HUES64 (cell line): ENCODE data around the gene ARHGAP44.
"Not testable (repeated sequence)": the region's sequence is repeated elsewhere in the genome, so short reads cannot be mapped to it uniquely, and the experiment has no call there.

Source experiments
- H3K27ac ChIP-seq: 2 replicates; pipeline ENCODE4 v1.7.0; 2013; ENCODE audit warnings: low read depth, low read length, inconsistent platforms
- H3K27me3 ChIP-seq: 2 replicates; pipeline ENCODE4 v1.6.1; 2013; ENCODE audit warnings: mild to moderate bottlenecking, low read length; ENCODE audit not compliant: insufficient read depth
- H3K36me3 ChIP-seq: 2 replicates; pipeline ENCODE4 v1.6.1; 2013; ENCODE audit warnings: mild to moderate bottlenecking, low read length; ENCODE audit not compliant: insufficient read depth
- H3K4me1 ChIP-seq: 2 replicates; pipeline ENCODE4 v1.6.1; 2013; ENCODE audit warnings: mild to moderate bottlenecking, low read length, moderate library complexity; ENCODE audit not compliant: insufficient read depth
- H3K4me3 ChIP-seq: 2 replicates; pipeline ENCODE4 v1.5.1; 2013; ENCODE audit warnings: mild to moderate bottlenecking, low read length, moderate library complexity
- H3K9ac ChIP-seq: 2 replicates; pipeline ENCODE4 v1.6.1; 2013; ENCODE audit warnings: mild to moderate bottlenecking, low read depth, low read length
- H3K9me3 ChIP-seq: 2 replicates; pipeline ENCODE4 v1.6.1; 2013; ENCODE audit warnings: low read depth, low read length; ENCODE audit not compliant: insufficient read depth
- WGBS: fragments of 150-250, 120-280 bp; methylation state at CpG from one replicate; pipeline ENCODE4 v1.1.7; 2013; ENCODE audit warnings: missing lambda C conversion rate; 5-methylcytosine and 5-hydroxymethylcytosine counted together

Gene ARHGAP44

DNA sequence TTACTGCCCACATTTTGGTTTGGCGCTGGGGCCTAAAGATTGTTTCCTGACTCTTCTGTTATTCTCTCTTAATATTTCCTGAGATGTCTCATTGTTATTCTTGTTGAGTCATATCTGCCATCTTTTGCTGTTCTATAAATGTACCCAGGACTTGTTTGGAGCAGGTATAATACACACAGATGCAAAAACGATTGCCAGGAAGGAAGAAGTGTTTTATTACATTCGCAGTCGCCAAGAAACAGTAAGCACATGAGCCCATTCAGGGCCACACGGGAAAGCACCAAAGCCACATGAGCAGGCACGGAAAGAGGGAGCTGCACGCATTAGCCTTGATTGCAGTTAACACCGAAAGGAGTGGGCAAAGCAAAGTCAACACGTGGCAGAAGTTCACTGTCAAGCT is 70.2 kb downstream of the ARHGAP44 start:
- Histone ChIP-seq H3K9me3 (no peaks in the 10 kb centered on the region), H3K36me3 (no peaks in the 10 kb centered on the region), H3K9ac (no peak overlapping the region), H3K27ac (no peak overlapping the region), H3K4me3 (no peak overlapping the region), H3K4me1 (no peaks in the 10 kb centered on the region), H3K27me3 (no peaks in the 10 kb centered on the region)
- WGBS: 92% methylated on average over 9 of the region's 9 CpGs

DNA sequence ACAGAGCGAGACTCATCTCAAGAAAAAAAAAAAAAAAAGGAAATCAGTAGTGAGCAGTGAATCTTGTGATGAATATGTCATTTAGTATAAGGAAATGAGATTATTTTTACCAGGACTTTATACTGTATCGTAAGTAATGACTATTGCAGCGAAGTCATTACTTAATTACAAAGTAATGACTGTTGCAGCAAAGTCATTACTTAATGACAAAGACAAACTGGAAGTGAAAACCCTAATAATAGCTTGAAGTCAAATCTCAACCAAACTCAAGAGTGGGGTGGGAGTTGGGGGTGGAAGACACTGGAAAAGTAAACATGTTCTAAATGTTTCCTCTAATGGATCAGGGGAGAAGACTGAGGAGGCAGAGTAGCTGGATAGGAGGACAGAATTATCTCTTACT is 76.5 kb downstream of the ARHGAP44 start:
- Histone ChIP-seq H3K27ac (no peak overlapping the region), H3K9ac (no peak overlapping the region)
- WGBS: 94% methylated on average over 2 of the region's 3 CpGs

DNA sequence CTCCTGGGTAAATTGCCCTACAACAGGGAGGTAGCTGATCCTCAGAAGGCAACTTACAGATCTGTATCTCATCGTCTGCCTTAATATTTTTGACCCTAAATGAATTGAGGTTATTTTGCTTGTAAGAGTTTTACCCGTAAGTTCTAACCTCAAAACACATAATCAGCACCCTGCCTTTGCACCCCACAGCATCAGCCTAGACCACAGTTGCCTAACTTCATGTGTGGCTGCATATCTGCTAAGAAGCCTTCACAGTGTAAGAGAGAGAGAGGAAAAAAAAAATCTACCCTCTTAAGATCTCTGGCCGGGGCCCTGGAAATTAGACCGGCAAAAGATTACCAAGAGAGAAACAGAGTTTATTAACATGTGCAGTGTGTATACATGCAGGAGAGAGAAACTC is 76.9 kb downstream of the ARHGAP44 start:
- no peaks in the 10 kb centered on the region for H3K4me1 ChIP-seq
- H3K27me3 ChIP-seq: no peaks in the 10 kb centered on the region
- H3K9me3 ChIP-seq: no peaks in the 10 kb centered on the region
- H3K27ac ChIP-seq: no peak overlapping the region
- no peak overlapping the region for H3K4me3 ChIP-seq
- H3K36me3 ChIP-seq: no peaks in the 10 kb centered on the region
- H3K9ac ChIP-seq: no peak overlapping the region
- WGBS: 98% methylated on average over 3 of the region's 4 CpGs

More for the DNA sequence above, 76.5 kb downstream of the ARHGAP44 start:
- no peaks in the 10 kb centered on the region for H3K4me1 ChIP-seq
- H3K36me3 ChIP-seq: no peaks in the 10 kb centered on the region
- no peak overlapping the region for H3K4me3 ChIP-seq
- H3K9me3 ChIP-seq: no peaks in the 10 kb centered on the region
- H3K27me3 ChIP-seq: no peaks in the 10 kb centered on the region

DNA sequence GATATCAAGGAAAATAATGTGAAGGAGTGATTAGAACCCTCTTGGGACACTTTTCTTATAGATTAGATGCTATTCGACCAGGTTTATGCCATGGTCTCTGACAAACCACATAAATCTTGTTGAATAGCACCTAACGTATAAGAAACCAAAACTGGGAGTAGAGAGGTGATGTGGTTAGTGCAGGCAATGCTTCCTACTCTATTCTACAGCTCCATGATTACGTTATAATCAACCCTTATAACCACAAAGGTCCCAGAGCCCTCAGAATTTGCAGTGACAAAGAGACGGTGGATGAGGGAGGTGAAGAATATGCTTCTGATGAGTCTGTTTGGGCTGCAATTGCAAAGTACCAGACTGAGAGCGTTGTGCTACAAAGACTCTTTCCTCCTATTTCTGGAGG is 78.4 kb downstream of the ARHGAP44 start:
- Histone ChIP-seq H3K4me1 (no peaks in the 10 kb centered on the region), H3K36me3 (no peaks in the 10 kb centered on the region), H3K27ac (no peak overlapping the region), H3K9ac (no peak overlapping the region), H3K9me3 (no peaks in the 10 kb centered on the region), H3K27me3 (no peaks in the 10 kb centered on the region), H3K4me3 (no peak overlapping the region)
- 94% methylated on average over 4 of the region's 5 CpGs for WGBS

DNA sequence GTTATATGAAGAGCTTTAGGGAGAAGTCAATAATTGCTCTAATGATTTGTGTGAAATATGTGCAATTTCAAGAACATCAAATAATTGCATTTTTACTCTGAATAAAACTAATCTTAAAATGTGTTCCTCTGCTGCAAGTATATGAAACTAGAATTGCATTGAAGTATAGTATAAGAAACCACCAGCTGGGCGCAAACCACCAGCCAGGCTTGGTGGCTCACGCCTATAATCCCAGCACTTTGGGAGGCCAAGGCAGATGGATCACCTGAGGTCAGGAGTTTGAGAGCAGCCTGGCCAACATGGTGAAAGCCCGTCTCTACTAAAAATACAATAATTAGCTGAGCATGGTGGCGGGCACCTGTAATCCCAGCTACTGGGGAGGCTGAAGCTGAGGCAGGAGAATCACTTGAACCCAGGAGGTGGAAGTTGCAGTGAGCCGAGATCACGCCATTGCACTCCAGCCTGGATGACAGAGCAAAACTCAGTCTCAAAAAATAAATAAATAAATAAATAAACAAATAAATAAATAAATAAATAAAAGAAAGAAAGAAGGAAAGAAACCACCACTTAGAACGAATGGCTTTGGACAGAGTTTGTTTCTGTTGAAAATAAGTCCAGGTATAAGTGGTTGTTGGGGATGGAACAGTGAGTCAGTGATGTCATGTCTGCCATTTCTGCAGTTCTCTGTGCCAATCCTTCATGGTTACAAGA is 84.3 kb downstream of the ARHGAP44 start:
- not testable (repeated sequence) for H3K27ac ChIP-seq, H3K36me3 ChIP-seq, H3K4me3 ChIP-seq, H3K27me3 ChIP-seq, H3K9me3 ChIP-seq, H3K9ac ChIP-seq, H3K4me1 ChIP-seq
- WGBS: 95% methylated on average over 5 of the region's 7 CpGs

DNA sequence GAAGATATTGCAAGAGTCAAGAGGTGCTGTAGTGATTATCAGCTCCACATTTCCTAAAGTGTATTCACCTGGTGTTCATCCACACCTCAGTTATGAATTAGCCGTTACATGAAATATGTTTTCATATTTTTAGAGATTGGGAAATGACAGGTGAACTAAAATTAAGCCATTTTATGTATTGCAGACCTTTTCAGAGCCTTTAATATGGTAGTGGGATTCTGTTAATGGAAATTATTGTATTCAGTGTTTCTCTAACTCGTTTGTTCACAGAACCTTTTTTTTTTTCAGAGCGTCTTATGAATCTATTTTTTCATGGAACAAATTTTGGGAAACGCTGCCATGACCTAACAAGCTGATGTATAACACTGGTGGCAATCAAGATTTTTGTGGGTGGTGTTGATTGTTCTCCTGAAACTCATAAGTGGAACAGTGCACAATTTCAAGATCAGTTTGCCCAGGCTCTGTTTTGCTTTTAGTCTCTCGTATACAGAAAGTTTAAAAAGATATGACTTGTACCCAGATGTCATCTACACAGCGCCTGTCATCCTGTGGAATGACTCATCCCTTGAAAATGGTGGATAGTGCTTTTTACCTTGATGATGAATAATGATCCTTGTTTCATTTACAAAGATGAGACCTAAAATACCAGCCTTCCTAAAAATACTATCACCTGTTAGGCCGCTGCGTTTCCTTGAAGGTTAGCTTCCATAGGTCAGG is 88.8 kb downstream of the ARHGAP44 start:
- Histone ChIP-seq H3K9me3 (no peaks in the 10 kb centered on the region), H3K4me1 (no peaks in the 10 kb centered on the region), H3K27ac (no peak overlapping the region), H3K4me3 (no peak overlapping the region), H3K9ac (no peak overlapping the region), H3K27me3 (no peaks in the 10 kb centered on the region), H3K36me3 (no peaks in the 10 kb centered on the region)
- 85% methylated on average over 8 of the region's 8 CpGs for WGBS

DNA sequence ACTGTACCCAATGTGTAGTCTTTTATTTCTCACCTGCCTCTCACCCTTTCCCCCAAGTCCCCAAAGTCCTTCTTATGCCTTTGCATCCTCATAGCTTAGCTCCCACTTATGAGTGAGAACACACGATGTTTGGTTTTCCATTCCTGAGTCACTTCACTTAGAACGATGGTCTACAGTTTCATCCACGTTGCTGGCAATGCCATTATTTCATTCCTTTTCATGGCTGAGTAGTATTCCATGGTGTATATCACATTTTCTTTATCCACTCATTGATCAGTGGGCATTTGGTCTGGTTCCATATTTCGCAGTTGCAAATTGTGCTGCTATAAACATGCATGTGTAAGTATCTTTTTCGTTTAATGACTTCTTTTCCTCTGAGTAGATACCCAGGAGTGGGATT is 89.8 kb downstream of the ARHGAP44 start:
- not testable (repeated sequence) for H3K4me1 ChIP-seq, H3K27me3 ChIP-seq, H3K9ac ChIP-seq, H3K27ac ChIP-seq, H3K4me3 ChIP-seq, H3K9me3 ChIP-seq, H3K36me3 ChIP-seq
- 96% methylated on average over 5 of the region's 5 CpGs for WGBS

DNA sequence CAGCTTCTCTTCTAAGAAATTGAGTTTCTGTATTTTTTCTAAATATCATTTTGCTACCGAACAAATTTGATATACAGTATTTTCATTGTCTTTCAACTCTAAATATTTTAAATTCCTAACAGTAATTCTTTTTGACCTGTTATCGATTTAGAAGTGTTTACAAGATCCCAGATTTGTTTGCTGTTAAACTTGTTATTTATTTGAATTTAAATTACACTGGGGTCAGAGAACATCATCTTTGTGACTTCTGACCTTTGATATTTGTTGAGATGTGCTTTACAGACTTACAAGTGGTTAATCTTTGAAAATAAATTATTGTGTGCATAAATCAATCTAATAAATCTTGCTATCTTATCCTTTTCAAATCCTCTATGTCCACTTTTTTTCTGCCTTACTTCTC is 94.2 kb downstream of the ARHGAP44 start:
- WGBS: 100% methylated on average over 1 of the region's 2 CpGs
- Histone ChIP-seq H3K36me3 (no peaks in the 10 kb centered on the region), H3K9ac (no peak overlapping the region), H3K9me3 (0 out of 2 replicates have a peak, but pooled peaks cover 3% of the 10 kb centered on the region), H3K4me3 (no peak overlapping the region), H3K27ac (no peak overlapping the region), H3K4me1 (no peaks in the 10 kb centered on the region), H3K27me3 (no peaks in the 10 kb centered on the region)

DNA sequence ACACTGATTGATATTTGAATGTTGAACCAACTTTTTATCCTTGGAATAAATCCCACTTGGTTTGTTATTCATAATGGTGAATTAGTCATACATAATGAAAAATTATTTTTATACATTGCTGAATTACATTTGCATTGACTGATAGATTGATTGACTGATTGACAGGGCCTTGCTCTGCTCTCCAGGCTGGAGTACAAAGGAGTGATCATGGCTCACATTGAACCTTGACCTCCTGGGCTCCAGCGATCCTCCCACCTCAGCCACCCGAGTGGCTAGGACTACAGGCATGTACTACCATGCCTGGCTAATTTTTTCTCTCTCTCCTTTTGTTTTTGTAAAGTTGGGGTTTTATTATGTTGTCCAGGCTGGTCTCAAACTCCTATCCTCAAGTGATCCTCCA is 97.8 kb downstream of the ARHGAP44 start:
- H3K27ac ChIP-seq: no peak overlapping the region
- peaks cover 9% of the 10 kb centered on the region; the same call in 1 of the 2 replicates for H3K9me3 ChIP-seq
- no peak overlapping the region for H3K9ac ChIP-seq
- H3K27me3 ChIP-seq: no peaks in the 10 kb centered on the region
- WGBS: 80% methylated on average over 2 of the region's 2 CpGs
- no peak overlapping the region for H3K4me3 ChIP-seq
- H3K4me1 ChIP-seq: no peaks in the 10 kb centered on the region
- H3K36me3 ChIP-seq: no peaks in the 10 kb centered on the region

DNA sequence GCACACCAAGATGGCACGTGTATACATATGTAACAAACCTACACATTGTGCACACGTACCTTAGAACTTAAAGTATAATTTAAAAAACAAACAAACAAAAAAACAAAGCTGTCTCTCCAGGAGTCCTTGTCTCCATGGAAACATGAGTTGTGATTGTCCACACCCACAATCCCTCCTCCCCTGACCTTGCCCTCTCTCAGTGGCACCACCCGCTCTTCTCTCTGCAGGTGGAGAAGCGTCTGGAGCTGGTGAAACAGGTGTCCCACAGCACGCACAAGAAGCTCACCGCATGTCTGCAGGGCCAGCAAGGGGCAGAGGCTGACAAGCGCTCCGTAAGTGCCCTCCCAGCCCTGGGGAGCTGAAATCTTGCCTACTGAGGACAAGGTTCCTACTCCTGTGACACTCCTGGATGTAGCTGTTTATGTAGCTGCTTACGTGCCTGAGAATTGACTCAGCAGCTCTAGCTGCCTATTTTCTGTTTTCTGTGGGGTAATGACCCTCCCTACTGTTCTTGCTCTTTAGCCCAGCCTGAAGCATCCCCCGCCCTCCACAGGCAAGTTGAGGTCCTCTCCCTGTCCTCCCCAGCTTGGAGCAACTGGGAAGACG is 107.0 kb downstream of the ARHGAP44 start:
- 85% methylated on average over 11 of the region's 11 CpGs for WGBS
- H3K27me3 ChIP-seq: no peaks in the 10 kb centered on the region
- H3K27ac ChIP-seq: no peak overlapping the region
- no peak overlapping the region for H3K4me3 ChIP-seq
- H3K9ac ChIP-seq: no peak overlapping the region
- H3K9me3 ChIP-seq: peaks cover 12% of the 10 kb centered on the region; the same call in 1 of the 2 replicates
- no peaks in the 10 kb centered on the region for H3K36me3 ChIP-seq
- peaks cover 16% of the 10 kb centered on the region; the same call in 1 of the 2 replicates for H3K4me1 ChIP-seq

DNA sequence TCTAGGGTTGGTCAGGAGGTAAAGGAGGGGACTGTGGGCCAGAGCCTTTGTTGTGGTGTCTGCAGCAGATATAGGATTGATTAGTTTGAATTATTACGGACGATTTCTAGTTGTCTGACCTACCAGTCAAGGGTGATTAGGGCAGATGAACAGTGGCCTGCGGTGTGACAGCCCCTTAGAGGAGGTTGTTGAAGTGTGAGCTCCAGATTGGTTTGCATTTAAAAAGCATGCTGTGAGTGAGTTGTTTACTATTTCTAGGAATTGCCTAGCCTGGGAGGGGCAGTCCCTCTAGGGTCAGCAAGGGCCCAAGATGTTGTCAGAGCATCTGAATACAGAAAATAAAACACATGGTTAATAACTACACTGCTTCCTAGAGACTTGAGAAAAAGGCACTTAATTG is 108.8 kb downstream of the ARHGAP44 start:
- no peaks in the 10 kb centered on the region for H3K36me3 ChIP-seq
- H3K9me3 ChIP-seq: no peaks in the 10 kb centered on the region
- no peak overlapping the region for H3K4me3 ChIP-seq
- no peaks in the 10 kb centered on the region for H3K27me3 ChIP-seq
- peaks cover 16% of the 10 kb centered on the region; the same call in 1 of the 2 replicates for H3K4me1 ChIP-seq
- 50% methylated on average over 3 of the region's 3 CpGs for whole genome bisulfite sequencing
- H3K27ac ChIP-seq: no peak overlapping the region
- no peak overlapping the region for H3K9ac ChIP-seq
